HG03457 (cell line): ENCODE results near the gene XIST.
"Not testable (repeated sequence)": the region's sequence is repeated elsewhere in the genome, so short reads cannot be mapped to it uniquely, and the experiment has no call there.

Experiments
- ATAC-seq: cut with Tn5 transposase; IDR thresholded peaks from one replicate; pipeline ENCODE4 v1.9.1; 2021; ENCODE audit warnings: moderate number of reproducible peaks; ENCODE audit not compliant: unreplicated experiment

The XIST gene

DNA sequence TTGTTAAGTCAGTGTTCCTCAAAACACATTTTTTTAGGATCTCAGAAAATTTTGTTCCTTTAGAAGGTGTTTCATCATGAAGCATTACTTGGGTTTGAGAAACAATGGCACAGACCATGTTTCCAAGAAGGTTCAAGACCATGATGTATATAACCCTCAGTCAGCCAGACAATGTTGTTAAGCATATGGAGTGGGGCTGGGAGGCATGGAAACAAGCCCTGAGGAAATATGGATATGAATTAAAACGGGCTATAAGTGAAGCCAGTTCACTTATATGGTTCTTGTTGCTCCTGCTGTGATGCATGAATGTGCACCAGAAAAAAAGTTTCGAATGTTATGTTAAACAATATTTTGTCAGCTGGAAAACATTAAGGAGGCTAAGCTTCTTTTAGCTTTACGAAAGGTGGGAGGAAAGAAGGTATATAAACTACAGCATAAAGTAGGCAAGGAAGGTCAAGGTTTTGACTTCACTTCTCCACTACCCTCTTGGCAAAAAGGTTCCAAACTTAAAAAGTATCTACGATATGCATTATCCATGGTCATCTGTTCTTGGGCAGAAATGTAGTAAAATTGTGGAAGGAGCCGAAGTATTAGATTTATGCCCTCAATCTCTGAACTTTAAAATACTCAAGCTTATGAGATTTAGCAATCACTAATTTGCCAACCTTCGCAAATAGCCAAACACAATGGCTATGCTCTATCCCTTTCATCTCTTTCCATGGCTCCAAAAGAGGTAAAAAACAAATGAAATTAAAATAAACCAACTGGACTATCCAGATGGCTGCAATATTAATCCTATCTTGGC, 12.2 kb downstream of the XIST start:
- ATAC-seq: no peak

DNA sequence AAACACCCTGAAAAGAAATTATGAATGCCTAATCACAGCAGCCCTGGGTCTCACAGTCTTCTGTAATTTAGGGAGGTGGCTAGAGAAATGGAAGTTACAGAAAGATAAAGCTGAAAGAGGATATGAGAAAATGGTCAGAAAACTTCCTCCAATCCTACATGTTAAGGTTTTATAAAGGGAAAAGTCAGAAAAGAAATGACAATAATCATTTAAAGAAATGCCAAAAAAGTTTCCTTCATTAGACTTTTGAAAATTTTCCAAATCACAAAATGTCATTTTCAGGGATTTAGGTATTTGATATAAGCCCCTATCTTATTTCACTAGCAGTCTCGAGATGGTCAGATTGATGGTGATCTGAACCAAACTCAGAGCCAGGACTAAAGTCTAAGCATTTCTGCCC, 13.4 kb downstream of the XIST start:
- ATAC-seq: no peak

- ATAC-seq: no peak
Observed at GRCh38 chrX:73838123-73838522, 14.4 kb downstream of the XIST start.

DNA sequence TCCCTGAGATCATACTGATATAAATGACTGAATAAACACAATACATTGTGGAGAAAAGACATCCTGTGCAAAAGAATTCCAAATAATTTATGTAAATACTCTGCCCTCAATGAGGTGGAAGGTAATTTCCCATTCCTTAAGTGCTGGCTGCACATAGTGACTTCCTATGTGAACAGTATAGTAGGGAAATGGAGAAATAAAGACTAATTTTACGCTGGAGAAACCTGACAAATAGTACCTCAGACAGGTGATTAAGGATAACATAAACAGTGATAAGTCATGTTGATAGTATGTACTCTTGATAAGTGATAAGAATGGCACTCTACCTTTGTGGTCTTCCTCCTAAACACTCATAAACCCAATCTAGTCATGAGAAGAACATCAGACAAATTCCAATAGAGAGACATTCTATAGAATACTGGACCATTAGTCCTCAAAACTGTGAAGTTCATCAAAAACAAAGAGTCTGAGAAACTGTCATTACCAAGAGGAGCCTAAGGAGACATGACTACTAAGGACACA, 15.5 kb downstream of the XIST start:
- no peak for ATAC-seq

DNA sequence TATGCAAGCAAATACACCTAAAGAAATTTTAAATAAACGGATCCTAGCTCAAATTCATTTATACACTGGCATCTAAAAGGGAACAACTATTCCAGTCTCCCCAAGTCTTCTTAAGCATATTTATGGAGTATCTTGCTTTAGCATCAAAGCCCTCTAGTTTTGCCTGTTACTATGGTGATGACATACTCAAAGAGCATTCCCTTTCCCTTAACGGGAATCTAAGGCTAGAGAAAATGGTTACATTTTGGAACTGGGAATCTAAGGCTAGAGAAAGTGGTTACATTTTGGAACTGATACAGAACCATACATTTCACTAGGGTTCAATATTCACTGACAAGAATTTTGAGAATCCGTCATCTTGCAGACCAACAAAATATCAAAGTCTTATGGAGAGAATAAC, 18.3 kb downstream of the XIST start:
- ATAC-seq: no peak

DNA sequence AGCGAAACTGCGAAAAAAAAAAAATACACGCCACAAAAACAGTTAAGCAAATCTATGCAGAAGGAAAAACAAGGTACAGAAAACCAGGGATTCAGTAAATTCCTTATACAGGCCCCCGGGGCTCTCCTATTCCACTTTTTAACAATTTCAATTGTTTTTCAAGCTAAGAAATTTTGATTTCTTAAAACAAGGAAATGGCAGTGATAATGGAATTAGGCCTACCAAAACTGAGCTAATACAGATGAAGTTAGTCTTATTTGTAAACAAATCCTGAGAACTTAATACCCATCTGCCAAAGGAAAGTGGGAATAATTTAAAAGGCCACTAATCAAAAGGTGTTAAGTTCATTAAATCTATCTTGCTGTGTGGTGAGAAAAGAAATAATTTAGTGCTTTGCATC, 20.2 kb downstream of the XIST start:
- no peak for ATAC-seq

DNA sequence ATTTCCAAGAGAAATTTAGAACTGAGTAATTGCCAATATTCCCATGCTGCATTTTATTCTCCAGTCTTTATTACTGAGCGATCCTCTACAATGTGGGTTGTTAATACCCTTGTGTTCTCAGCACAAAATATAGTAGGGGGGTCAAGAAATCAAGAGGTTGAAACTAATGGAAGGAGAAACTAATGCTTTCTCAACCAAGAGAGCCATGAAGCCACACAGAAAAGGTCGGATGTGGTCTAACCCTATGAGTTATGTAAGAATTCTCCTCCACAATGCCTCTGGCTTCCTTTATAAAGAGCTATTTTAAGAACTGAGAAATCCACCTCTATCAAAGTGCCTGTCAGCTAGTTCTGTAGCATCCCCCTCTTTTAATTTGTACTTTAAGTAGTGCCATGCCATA, 21.0 kb downstream of the XIST start:
- ATAC-seq: no peak

- no peak for ATAC-seq
Observed at GRCh38 chrX:73830489-73831414, 21.8 kb downstream of the XIST start.

DNA sequence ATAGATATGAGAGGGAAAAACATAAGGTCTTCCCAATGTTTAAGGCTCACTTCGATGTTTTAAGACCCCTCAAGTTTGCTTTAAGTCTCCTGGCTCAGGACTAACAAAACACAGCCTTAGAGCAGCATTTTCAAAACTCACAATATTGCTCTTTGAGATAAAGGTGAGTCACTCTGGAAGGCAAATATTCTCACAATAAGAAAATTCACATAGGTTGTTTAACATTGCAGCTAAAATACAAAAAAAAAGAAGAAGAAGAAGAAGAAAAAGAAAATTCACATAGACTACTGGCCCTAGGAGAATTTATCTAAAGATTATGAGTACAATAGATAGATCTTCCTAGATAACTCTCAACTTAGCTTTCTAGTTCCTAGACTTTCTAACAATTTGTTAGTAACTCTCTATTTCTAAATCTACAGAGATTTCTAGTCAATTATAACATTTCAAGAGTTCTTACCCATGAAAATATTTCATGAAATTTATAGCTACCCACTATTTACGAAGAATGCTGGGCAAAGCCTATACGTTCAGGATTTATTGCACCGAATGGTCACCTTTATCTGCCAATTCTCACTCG, 22.5 kb downstream of the XIST start:
- ATAC-seq: no peak

DNA sequence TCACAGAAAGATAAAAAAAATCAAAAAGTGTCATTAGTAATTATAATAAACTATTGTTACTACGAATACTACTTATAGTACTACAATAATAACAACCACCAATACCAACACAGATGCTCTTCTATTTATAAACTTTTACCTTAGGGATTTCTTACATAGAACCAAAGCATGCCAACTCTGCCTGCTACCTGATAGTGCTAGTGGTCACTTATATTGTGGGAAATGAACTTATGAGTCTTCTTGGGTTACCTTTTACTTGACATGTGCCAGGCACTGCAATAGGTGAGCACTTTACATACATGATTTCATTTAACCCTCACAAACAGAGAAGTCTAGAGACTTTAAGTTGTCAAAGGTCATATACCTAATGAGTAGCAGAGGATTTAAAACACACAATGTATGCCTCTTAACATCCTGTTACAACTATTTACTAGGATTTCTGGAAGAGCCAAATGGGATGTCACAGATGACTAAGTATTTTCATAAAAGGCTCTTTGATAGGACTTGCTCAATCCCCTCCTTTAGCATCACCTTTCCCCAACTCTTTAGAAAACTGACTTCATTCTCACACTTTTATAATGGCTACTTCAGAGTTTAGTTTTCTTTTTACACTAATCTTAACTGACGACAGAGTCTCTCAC, 24.3 kb downstream of the XIST start:
- ATAC-seq: no peak

DNA sequence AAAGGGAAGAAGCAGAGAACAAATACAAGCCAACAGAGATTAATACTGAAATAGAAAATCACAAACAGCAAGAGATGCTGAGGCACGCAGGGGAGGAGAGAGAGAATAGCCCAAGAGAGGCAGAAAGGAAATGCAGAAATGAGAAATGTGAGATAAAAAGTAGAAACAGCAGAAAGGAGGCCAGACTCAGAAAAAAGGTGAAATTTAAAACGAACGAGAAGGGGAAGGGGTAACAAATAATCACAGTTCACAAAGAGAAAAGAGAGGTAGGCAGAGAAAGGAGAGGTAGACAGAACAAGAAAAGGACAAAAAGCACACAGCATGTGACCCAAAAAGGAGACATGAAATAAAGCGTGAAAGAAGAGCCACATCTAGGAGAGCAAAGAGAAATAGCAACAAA, 25.1 kb downstream of the XIST start:
- no peak for ATAC-seq

DNA sequence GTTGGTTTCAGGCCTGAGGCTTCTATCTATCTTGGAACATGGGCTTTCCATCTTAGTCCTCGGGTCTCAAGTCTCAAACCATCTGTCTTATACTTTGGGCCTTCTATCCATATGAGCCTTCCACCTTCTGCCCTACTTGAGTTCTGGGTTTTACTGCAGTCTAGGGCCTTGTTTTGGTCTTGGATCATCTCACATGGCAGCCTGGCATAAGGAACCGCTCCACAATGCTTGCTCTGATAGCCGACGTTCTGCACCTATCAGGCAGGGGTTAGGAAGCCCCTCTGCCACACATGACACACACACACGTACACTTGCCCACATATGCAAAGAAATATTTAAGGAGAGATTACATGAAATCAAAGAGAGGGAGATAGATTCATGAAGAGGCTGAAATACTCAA, 25.5 kb downstream of the XIST start:
- no peak for ATAC-seq

GRCh38 chrX:73825569-73825968, 26.9 kb downstream of the XIST start:
- ATAC-seq: no peak

DNA sequence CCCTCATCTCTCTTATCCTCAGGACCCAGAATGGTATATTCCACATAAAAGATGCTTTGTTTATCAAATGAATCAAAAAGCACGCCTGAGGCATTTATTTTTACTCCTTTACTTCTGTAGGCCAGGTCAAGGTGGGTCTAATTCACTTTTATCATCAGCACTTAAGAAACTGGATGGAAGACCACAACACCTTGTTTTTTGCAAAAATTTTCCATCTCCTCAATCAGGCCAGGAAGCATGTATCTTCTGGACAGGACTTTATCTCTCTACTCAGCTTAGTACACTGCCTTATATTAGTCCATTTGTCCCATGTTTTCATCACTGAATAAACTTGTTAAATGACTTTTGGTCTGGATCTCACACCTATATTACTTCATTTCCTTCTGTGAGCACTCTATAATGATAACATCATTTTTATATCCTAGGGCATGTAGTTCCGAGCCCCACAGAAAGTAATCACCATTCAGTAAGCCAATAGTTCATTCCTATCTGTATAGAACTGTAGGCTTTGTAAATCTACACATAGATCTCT, 29.0 kb downstream of the XIST start:
- no peak for ATAC-seq

- ATAC-seq: no peak
Observed at GRCh38 chrX:73822775-73823174, 29.7 kb downstream of the XIST start.

DNA sequence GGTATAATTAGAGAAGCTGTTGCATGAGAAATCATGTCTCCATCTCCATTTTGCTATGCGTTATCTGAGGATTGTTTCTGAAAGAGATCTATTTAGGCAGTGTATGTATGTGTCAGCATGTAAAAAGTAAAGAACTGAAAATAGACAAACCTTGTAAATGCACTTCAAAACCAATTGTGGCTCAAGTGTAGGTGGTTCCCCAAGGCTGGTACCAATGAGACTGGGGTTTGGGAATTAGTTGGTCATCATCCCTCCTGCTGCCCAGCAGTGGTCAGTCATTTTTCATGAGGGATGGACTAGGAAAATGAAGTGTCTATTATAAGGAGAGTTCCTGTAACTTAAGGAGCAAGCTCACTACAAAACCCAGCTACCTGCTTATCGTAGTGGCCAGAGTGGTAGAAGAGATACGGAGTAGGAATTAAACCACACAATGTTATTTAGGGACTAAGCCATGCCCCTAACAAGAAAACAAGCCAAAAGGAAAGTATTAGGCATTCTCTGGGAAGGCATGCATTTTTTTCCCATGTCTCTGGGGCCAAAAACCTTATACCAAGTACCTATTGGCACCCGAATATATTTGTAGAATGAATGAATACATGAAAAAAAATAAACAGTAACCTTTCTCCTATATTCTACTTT, 30.5 kb downstream of the XIST start:
- no peak for ATAC-seq

GRCh38 chrX:73819864-73820558, 32.5 kb downstream of the XIST start:
- not testable (repeated sequence) for ATAC-seq

- no peak for ATAC-seq
Observed at GRCh38 chrX:73818200-73819116, 34.1 kb downstream of the XIST start.
